Left lung (tissue), 10 donors: Measurements from ENCODE around the gene SPRR5. TPM values are rescaled to one million over a fixed set of nuclear protein-coding genes. Genes with fewer than 3 reads are reported as not detected.

Source experiments
- ATAC-seq: fragments of 200-7000 bp; cut with Tn5 transposase; one replicate; pipeline ENCODE4 v1.9.1; 2020; ENCODE audit warnings: moderate library complexity
- DNase-seq, 4 donors: peaks; one replicate each; pipeline ENCODE4 v3.0.0-alpha.2; 2013 to 2020
- H3K27ac ChIP-seq, 2 donors: fragments of 200-600 bp; sonication (generic) in 1 of 2; one replicate each; pipeline versions ENCODE4 v1.5.0 to v1.8.0; 2020 to 2021
- H3K27me3 ChIP-seq, 2 donors: fragments of 200-600 bp; sonication (generic) in 1 of 2; one replicate each; pipeline versions ENCODE4 v1.5.0 to v1.8.0; 2020 to 2021
- H3K36me3 ChIP-seq, 2 donors: fragments of 200-600 bp; sonication (generic) in 1 of 2; one replicate each; pipeline versions ENCODE4 v1.5.0 to v1.8.0; 2020 to 2021
- H3K4me1 ChIP-seq, 2 donors: fragments of 200-600 bp; one replicate each; pipeline ENCODE4 v1.8.0; 2021
- H3K4me3 ChIP-seq, 2 donors: fragments of 200-600 bp; sonication (generic) in 1 of 2; one replicate each; pipeline versions ENCODE4 v1.5.0 to v1.8.0; 2020 to 2021; ENCODE audit warnings: mild to moderate bottlenecking in 1 of 2
- H3K9me3 ChIP-seq, 2 donors: fragments of 200-600 bp; sonication (generic) in 1 of 2; one replicate each; pipeline versions ENCODE4 v1.5.0 to v1.8.0; 2020 to 2021
- CTCF ChIP-seq, 2 donors: fragments of 200-600 bp; sonication (generic) in 1 of 2; IDR thresholded peaks; one replicate each; pipeline versions ENCODE4 v1.5.0 to v1.8.0; 2021; ENCODE audit warnings: antibody characterized with exemption in 2 of 2
- intact Hi-C, 2 donors: fragments of 100-400 bp; cut with DNase I; formaldehyde crosslinking; loops; one replicate each; pipeline versions ENCODE4 v1.11.2 to v1.14.2; 2022
- polyA plus RNA-seq, 6 donors: library from polyadenylated mRNA; unstranded; fragments of 120-200 nt; gene quantifications; one replicate each; pipeline ENCODE4 v1.2.1, GENCODE V29; 2013; ENCODE audit not compliant: insufficient read length in 6 of 6
- total RNA-seq, 2 donors: library from RNA; stranded (reverse); fragmentation: NEBNext Ultra II Directional; extraction: Animal tissue kit (Norgen Biotek cat#: 25700); gene quantifications; one replicate each; pipeline ENCODE4 v1.2.1, GENCODE V29; 2021
- donor health status: DM: no; HTN: yes; CAD: no.
- donor health status: DM: no; HTN: no; CAD: no.

Gene SPRR5
- total and polyA plus RNA-seq, 8 donors = not detected

- no peak overlapping the region for H3K4me3 ChIP-seq
- no peak for DNase-seq
- no peaks in the 10 kb centered on the region for H3K4me1 ChIP-seq
- no peaks in the 10 kb centered on the region for H3K36me3 ChIP-seq
- H3K9me3 ChIP-seq = no peaks in the 10 kb centered on the region
- H3K27me3 ChIP-seq = peaks cover 0 to 10% of the 10 kb centered on the region in 2 donors
- no peak for TF ChIP-seq CTCF (IDR thresholded peaks at IDR 0.05)
- H3K27ac ChIP-seq = no peak overlapping the region
- ATAC-seq = no peak
- intact Hi-C loops = no loop called here
Measured at GRCh38 chr1:152977614-152978013, 30.6 kb downstream of the SPRR5 start.

- TF ChIP-seq CTCF (IDR thresholded peaks at IDR 0.05) = no peak
- no peaks in the 10 kb centered on the region for H3K36me3 ChIP-seq
- H3K27ac ChIP-seq = no peak overlapping the region
Measured at GRCh38 chr1:152980676-152981075, 33.7 kb downstream of the SPRR5 start.

GRCh38 chr1:152981146-152981871 lies 34.3 kb downstream of the SPRR5 start:
- peaks cover 0 to 15% of the 10 kb centered on the region in 2 donors for H3K27me3 ChIP-seq
- H3K27ac ChIP-seq = no peak overlapping the region
- DNase-seq = no peak
- H3K36me3 ChIP-seq = no peaks in the 10 kb centered on the region
- TF ChIP-seq CTCF (IDR thresholded peaks at IDR 0.05) = no peak
- no peaks in the 10 kb centered on the region for H3K9me3 ChIP-seq
- no peak overlapping the region for H3K4me3 ChIP-seq
- no peak for ATAC-seq
- no peaks in the 10 kb centered on the region for H3K4me1 ChIP-seq
- intact Hi-C loops = no loop called here

More at GRCh38 chr1:152980676-152981075, 33.7 kb downstream of the SPRR5 start:
- ATAC-seq (no peak), DNase-seq (no peak)
- Histone ChIP-seq H3K4me3 (no peak overlapping the region), H3K4me1 (no peaks in the 10 kb centered on the region), H3K27me3 (peaks cover 0 to 15% of the 10 kb centered on the region in 2 donors), H3K9me3 (no peaks in the 10 kb centered on the region)
- intact Hi-C loops = no loop called here

GRCh38 chr1:152982076-152982475 lies 35.1 kb downstream of the SPRR5 start:
- H3K4me1 ChIP-seq = no peaks in the 10 kb centered on the region
- H3K27me3 ChIP-seq = peaks cover 0 to 15% of the 10 kb centered on the region in 2 donors
- H3K9me3 ChIP-seq = no peaks in the 10 kb centered on the region
- ATAC-seq = no peak
- no peak overlapping the region for H3K4me3 ChIP-seq
- H3K36me3 ChIP-seq = no peaks in the 10 kb centered on the region
- no peak overlapping the region for H3K27ac ChIP-seq
- TF ChIP-seq CTCF (IDR thresholded peaks at IDR 0.05) = no peak
- intact Hi-C loops = no loop called here
- DNase-seq = no peak

GRCh38 chr1:152983234-152983633 lies 36.2 kb downstream of the SPRR5 start:
- no peak for ATAC-seq
- intact Hi-C loops = no loop called here
- H3K36me3 ChIP-seq = no peaks in the 10 kb centered on the region
- H3K4me3 ChIP-seq = no peak overlapping the region
- H3K9me3 ChIP-seq = no peaks in the 10 kb centered on the region
- H3K4me1 ChIP-seq = no peaks in the 10 kb centered on the region
- H3K27me3 ChIP-seq = peaks cover 0 to 15% of the 10 kb centered on the region in 2 donors
- H3K27ac ChIP-seq = no peak overlapping the region
- no peak for DNase-seq
- TF ChIP-seq CTCF (IDR thresholded peaks at IDR 0.05) = no peak
